Sigmoid colon (tissue), 7 donors: ENCODE data around the gene BCL3. TPM values are rescaled to one million over a fixed set of nuclear protein-coding genes. Genes with fewer than 3 reads are reported as not detected.
A peak's percentile ranks its signal among the peaks of the same experiment; 100 is the strongest.
"Not testable (repeated sequence)": the region's sequence is repeated elsewhere in the genome, so short reads cannot be mapped to it uniquely, and the experiment has no call there.

Experiments
- DNase-seq: peaks from one replicate; pipeline ENCODE4 v3.0.0-alpha.2; 2019
- H3K27ac ChIP-seq, 4 donors: fragments of 200-600 bp; sonication (generic); one replicate each; pipeline ENCODE4 v1.5.1; 2016 to 2019; ENCODE audit warnings: mild to moderate bottlenecking in 1 of 4
- H3K27me3 ChIP-seq, 3 donors: fragments of 200-600 bp; sonication (generic); one replicate each; pipeline ENCODE4 v1.5.1; 2019; ENCODE audit warnings: mild to moderate bottlenecking in 1 of 3
- H3K36me3 ChIP-seq, 4 donors: fragments of 200-600 bp; sonication (generic); one replicate each; pipeline ENCODE4 v1.5.1; 2016 to 2019
- H3K4me1 ChIP-seq, 4 donors: fragments of 200-600 bp; sonication (generic); one replicate each; pipeline ENCODE4 v1.5.1; 2017 to 2019
- H3K4me3 ChIP-seq, 4 donors: fragments of 200-600 bp; sonication (generic); one replicate each; pipeline ENCODE4 v1.5.1; 2017 to 2019; ENCODE audit warnings: mild to moderate bottlenecking in 2 of 4, moderate library complexity in 1 of 4
- H3K9me3 ChIP-seq, 4 donors: fragments of 200-600 bp in 3 of 4; sonication (generic) in 3 of 4; one replicate each; pipeline versions ENCODE4 v1.5.1 to v1.6.1; 2013 to 2019
- EP300 ChIP-seq, 4 donors: sonication (generic); formaldehyde crosslinking; IDR thresholded peaks; one replicate each; pipeline ENCODE4 v1.6.1; 2017; ENCODE audit warnings: antibody characterized with exemption in 4 of 4
- POLR2A ChIP-seq, 2 donors: fragments of 450-650 bp; IDR thresholded peaks; one replicate each; pipeline ENCODE4 v1.6.1; 2016; ENCODE audit warnings: antibody characterized with exemption in 2 of 2, mild to moderate bottlenecking in 2 of 2, moderate library complexity in 2 of 2
- POLR2AphosphoS5 ChIP-seq, 4 donors: sonication (generic); formaldehyde crosslinking; IDR thresholded peaks; one replicate each; pipeline ENCODE4 v1.6.1; 2017; ENCODE audit warnings: antibody characterized with exemption in 4 of 4
- WGBS, 2 donors: extraction: QIAGEN DNeasy Blood & Tissue Kit; methylation state at CpG; one replicate each; pipeline ENCODE4 v1.1.7; 2013; 5-methylcytosine and 5-hydroxymethylcytosine counted together
- intact Hi-C: fragments of 100-400 bp; cut with DNase I; formaldehyde crosslinking; loops from one replicate; pipeline ENCODE4 v1.15.1; 2023
- polyA plus RNA-seq, 3 donors: library from polyadenylated mRNA; stranded (reverse); fragments of 200-250 nt; gene quantifications; one replicate each; pipeline ENCODE4 v1.2.3, GENCODE V29; 2013
- total RNA-seq, 4 donors: library from RNA; depleted of rRNA; stranded (reverse); fragments of >200 nt; gene quantifications; one replicate each; pipeline ENCODE4 v1.1.0, GENCODE V29; 2016
- TF ChIP-seq, protein P1 (sequence below), 4 experiments: fragments of 450-650 bp in 3 of 4; fragments of 200-600 bp in 1 of 4; IDR thresholded peaks; one replicate each; pipeline ENCODE4 v1.5.1; 2016 to 2019; ENCODE audit warnings: antibody characterized with exemption in 4 of 4, mild to moderate bottlenecking in 3 of 4, moderate library complexity in 2 of 4
- donor health status: healthy with polysubstance abuse.
- donor health status: Bipolar disorder and iron deficiency.
- donor health status: healthy.

The BCL3 gene
- total and polyA plus RNA-seq, 7 donors, result 13.9 to 104 (median 44.4) TPM

DNA sequence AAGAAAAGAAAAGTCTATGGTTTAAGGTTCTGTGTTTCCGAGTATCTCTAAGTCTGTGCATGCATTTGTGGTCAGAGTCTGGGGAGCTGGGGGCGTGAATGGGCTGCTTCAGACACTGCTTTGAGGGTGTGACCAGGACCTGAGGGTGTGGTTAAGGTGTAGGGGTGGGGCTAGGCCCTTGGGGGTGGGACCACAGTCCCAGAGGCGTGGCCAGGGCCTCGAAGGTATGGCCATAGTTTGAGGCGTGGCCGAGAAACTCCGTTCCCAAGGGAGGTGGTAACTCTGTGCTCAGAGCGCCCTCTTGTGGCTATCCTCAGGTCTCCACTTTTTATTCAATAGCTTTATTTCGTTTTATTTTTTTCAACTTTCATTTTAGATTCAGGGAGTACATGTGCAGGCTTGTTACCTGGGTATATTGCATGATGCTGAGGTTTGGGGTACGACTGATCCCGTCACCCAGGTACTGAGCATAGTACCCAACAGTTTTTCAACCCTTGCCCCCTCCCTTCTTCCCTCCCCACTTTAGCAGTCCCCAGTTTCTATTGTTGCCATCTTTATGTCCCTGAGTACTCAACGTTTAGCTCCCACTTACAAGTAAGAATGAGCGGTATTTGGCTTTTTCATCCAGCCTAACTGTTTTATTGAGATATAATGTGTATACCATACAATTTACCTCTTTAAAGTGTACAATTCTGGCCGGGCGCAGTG, 22.2 kb downstream of the BCL3 start:
- Histone ChIP-seq H3K9me3 (no peaks in the 10 kb centered on the region), H3K4me1 (peaks cover 0 to 6% (median 0%) of the 10 kb centered on the region in 4 donors), H3K4me3 (no peak overlapping the region), H3K36me3 (no peaks in the 10 kb centered on the region), H3K27me3 (no peaks in the 10 kb centered on the region), H3K27ac (no peak overlapping the region)
- TF ChIP-seq POLR2AphosphoS5 (IDR thresholded peaks at IDR 0.05) (no peak), POLR2A (IDR thresholded peaks at IDR 0.05) (no peak), EP300 (IDR thresholded peaks at IDR 0.05) (no peak)
- TF ChIP-seq, protein P1, sequence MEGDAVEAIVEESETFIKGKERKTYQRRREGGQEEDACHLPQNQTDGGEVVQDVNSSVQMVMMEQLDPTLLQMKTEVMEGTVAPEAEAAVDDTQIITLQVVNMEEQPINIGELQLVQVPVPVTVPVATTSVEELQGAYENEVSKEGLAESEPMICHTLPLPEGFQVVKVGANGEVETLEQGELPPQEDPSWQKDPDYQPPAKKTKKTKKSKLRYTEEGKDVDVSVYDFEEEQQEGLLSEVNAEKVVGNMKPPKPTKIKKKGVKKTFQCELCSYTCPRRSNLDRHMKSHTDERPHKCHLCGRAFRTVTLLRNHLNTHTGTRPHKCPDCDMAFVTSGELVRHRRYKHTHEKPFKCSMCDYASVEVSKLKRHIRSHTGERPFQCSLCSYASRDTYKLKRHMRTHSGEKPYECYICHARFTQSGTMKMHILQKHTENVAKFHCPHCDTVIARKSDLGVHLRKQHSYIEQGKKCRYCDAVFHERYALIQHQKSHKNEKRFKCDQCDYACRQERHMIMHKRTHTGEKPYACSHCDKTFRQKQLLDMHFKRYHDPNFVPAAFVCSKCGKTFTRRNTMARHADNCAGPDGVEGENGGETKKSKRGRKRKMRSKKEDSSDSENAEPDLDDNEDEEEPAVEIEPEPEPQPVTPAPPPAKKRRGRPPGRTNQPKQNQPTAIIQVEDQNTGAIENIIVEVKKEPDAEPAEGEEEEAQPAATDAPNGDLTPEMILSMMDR (IDR thresholded peaks at IDR 0.05), result peak; percentile 75 to 94 (median 84)
- WGBS, 2 donors, result 14 to 20% methylated on average over 15 of the region's 15 CpGs
- intact Hi-C loops, result loop anchor here (1.0 kb wide), 2 partner anchors 46 to 81 kb away; no protein-coding TSS in a partner anchor
- peak; percentile 94 for DNase-seq

DNA sequence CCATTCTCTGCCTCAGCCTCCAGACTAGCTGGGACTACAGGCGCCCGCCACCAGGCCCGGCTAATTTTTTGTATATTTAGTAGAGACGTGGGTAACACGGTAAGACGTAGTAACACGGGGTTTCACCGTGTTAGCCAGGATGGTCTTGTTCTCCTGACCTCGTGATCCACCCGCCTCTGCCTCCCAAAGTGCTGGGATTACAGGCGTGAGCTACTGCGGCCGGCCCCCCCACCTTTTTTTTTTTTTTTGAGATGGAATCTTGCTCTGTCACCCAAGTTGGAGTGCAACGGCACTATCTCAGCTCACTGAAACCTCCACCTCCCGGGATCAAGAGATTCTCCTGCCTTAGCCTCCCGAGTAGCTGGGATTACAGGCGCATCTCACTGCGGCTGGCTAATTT, 23.6 kb downstream of the BCL3 start:
- intact Hi-C loops, H3K4me3 ChIP-seq, DNase-seq, H3K4me1 ChIP-seq, H3K9me3 ChIP-seq, H3K27me3 ChIP-seq, H3K36me3 ChIP-seq, H3K27ac ChIP-seq: not testable (repeated sequence)
- WGBS, 2 donors, result 86 to 93% methylated on average over 18 of the region's 18 CpGs

DNA sequence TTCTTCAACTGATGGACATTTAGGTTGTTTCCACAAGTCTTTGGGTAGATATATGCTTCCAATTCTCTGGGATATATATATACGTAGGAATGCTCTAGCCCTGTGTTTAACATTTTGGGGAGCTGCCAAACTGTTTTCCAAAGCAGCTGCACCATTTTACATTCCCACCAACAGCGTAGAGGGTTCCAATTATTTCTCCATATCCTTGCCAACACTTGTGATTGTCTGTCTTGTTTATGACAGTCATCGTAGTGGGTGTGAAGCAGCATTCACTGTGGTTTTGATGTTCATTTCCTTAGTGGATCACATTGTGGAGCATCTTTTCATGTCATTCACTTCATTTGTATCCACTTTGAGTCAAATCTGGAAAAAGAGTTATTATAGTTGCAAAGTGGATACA, 24.5 kb downstream of the BCL3 start:
- Histone ChIP-seq H3K36me3 (no peaks in the 10 kb centered on the region), H3K27ac (no peak overlapping the region), H3K4me1 (peaks cover 0 to 11% (median 2%) of the 10 kb centered on the region in 4 donors), H3K4me3 (no peak overlapping the region), H3K9me3 (no peaks in the 10 kb centered on the region), H3K27me3 (peaks cover 5 to 16% (median 5%) of the 10 kb centered on the region in 3 donors)
- TF ChIP-seq POLR2A (IDR thresholded peaks at IDR 0.05) (no peak), EP300 (IDR thresholded peaks at IDR 0.05) (no peak), POLR2AphosphoS5 (IDR thresholded peaks at IDR 0.05) (no peak)
- TF ChIP-seq, protein P1 (IDR thresholded peaks at IDR 0.05), result no peak
- WGBS, 2 donors, result 24 to 52% methylated on average over 3 of the region's 3 CpGs
- no peak for DNase-seq
- intact Hi-C loops, result no loop called here

DNA sequence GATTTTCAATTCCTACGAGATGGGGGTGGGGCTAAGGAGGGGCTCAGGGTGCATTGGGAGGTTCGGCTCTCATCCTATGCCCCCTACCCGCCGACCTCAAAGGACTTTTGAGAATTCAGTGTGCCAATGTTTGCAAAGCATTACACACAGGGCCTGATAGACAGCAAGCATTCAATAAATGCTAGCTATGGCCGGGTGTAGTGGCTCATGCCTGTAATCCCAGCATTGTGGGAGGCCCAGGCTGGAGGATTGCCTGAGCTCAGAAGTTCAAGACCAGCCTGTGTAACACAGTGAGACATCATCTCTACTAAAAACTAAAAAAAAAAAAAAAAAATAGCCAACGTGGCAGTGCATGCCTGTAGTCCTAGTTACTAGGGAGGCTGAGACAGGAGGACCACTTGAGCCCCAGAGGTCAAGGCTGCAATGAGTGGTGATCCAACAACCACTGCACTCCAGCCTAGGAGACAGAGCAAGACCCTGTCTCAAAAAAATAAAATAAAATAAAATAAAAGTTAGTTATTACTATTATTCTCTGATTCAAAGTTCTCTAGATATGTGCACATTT, 27.2 kb downstream of the BCL3 start:
- Histone ChIP-seq H3K36me3 (no peaks in the 10 kb centered on the region), H3K4me3 (no peak overlapping the region), H3K27ac (no peak overlapping the region), H3K4me1 (peaks cover 0 to 13% (median 3%) of the 10 kb centered on the region in 4 donors), H3K9me3 (no peaks in the 10 kb centered on the region), H3K27me3 (peaks cover 6 to 19% (median 14%) of the 10 kb centered on the region in 3 donors)
- no peak for DNase-seq
- TF ChIP-seq EP300 (IDR thresholded peaks at IDR 0.05) (no peak), POLR2A (IDR thresholded peaks at IDR 0.05) (no peak), POLR2AphosphoS5 (IDR thresholded peaks at IDR 0.05) (no peak)
- TF ChIP-seq, protein P1 (IDR thresholded peaks at IDR 0.05), result no peak
- 42 to 79% methylated on average over 6 of the region's 6 CpGs for WGBS, 2 donors
- intact Hi-C loops, result no loop called here

DNA sequence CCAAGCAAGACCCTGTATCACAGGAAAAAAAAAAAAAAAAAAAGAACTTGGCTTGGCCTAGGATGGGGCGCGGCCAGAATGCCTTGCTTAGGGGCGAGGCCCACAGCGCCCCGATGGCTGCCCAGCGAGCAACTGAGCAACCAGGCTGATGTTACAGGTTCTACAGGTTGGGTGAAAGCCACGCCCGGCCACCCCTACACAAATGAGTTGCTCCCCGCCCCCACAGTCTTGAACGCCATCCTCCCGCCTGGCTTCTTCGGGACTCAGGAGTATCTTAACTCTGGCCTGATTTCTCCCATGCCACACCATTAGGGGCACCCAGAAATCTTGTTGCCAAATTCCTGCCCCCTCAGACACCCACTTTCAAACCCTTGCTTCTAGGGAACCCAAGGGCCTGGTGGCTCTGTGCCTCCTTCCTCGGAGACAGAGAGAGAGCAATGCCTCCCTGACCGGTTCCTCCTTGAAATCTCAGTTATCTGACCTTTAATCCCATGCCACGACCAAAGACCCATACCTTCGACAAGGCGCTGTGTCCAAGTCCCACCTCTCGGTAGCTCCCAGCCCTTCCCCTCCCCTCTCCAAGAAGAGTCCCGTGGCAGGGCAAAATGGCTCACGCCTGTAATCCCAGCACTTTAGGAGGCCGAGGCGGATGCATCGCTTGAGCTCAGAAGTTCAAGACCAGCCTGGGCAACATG, 28.0 kb downstream of the BCL3 start:
- 21 to 74% methylated on average over 23 of the region's 23 CpGs for WGBS, 2 donors
- peaks cover 6 to 19% (median 14%) of the 10 kb centered on the region in 3 donors for H3K27me3 ChIP-seq
- no peaks in the 10 kb centered on the region for H3K9me3 ChIP-seq
- H3K4me3 ChIP-seq, result no peak overlapping the region
- DNase-seq, result no peak
- intact Hi-C loops, result no loop called here
- peaks cover 0 to 13% (median 3%) of the 10 kb centered on the region in 4 donors for H3K4me1 ChIP-seq
- TF ChIP-seq POLR2AphosphoS5 (IDR thresholded peaks at IDR 0.05) (no peak), POLR2A (IDR thresholded peaks at IDR 0.05) (no peak), EP300 (IDR thresholded peaks at IDR 0.05) (no peak)
- TF ChIP-seq, protein P1 (IDR thresholded peaks at IDR 0.05), result no peak
- H3K36me3 ChIP-seq, result no peaks in the 10 kb centered on the region
- no peak overlapping the region for H3K27ac ChIP-seq
